ENCODE data around the gene OGDH. TPM values are rescaled to one million over a fixed set of nuclear protein-coding genes. Genes with fewer than 3 reads are reported as not detected.
"Not testable (repeated sequence)": the region's sequence is repeated elsewhere in the genome, so short reads cannot be mapped to it uniquely, and the experiment has no call there.

The OGDH gene
- total RNA-seq = 57.0 and 102 TPM in 2 replicates

GRCh38 chr7:44606341-44607140 lies at the start of gene OGDH:
OGDH (plus strand) TSS chr7:44606627; CDS start chr7:44624344, 17,717 bp downstream.
- peak; percentile 99 for DNase-seq

GRCh38 chr7:44557485-44557884 lies 48.9 kb upstream of the OGDH start:
- DNase-seq = no peak

- DNase-seq = no peak
These were observed 46.9 kb upstream of the OGDH start for GRCh38 chr7:44559485-44559884.

GRCh38 chr7:44561481-44561880 lies 44.9 kb upstream of the OGDH start:
- no peak for DNase-seq

- peak; percentile 17 for DNase-seq
These were observed 44.3 kb upstream of the OGDH start for GRCh38 chr7:44561962-44562621.

GRCh38 chr7:44562622-44562962 lies 43.8 kb upstream of the OGDH start:
- not testable (repeated sequence) for DNase-seq

GRCh38 chr7:44563171-44563679 lies 43.2 kb upstream of the OGDH start:
- no peak for DNase-seq

- no peak for DNase-seq
These were observed 41.8 kb upstream of the OGDH start for GRCh38 chr7:44564606-44565005.

GRCh38 chr7:44565097-44565794 lies 41.2 kb upstream of the OGDH start:
- peak; percentile 85 for DNase-seq

- no peak for DNase-seq
These were observed 40.5 kb upstream of the OGDH start for GRCh38 chr7:44565795-44566559.

- DNase-seq = no peak
These were observed 39.7 kb upstream of the OGDH start for GRCh38 chr7:44566680-44567079.

GRCh38 chr7:44567884-44568283 lies 38.5 kb upstream of the OGDH start:
- DNase-seq = no peak

- DNase-seq = no peak
These were observed 37.5 kb upstream of the OGDH start for GRCh38 chr7:44568771-44569560.

- DNase-seq = no peak
These were observed 36.5 kb upstream of the OGDH start for GRCh38 chr7:44569959-44570358.

- no peak for DNase-seq
These were observed 33.7 kb upstream of the OGDH start for GRCh38 chr7:44572771-44573170.

GRCh38 chr7:44573464-44574286 lies 32.8 kb upstream of the OGDH start, which contains the start of gene DDX56:
DDX56 (minus strand) TSS chr7:44573908; CDS start chr7:44573895, 13 bp downstream.
- peak; percentile 97 for DNase-seq

GRCh38 chr7:44574287-44574872 lies 32.0 kb upstream of the OGDH start:
- no peak for DNase-seq

- no peak for DNase-seq
These were observed 31.4 kb upstream of the OGDH start for GRCh38 chr7:44575054-44575453.

GRCh38 chr7:44576228-44576627 lies 30.2 kb upstream of the OGDH start:
- no peak for DNase-seq
